IMR-90 (cell line): ENCODE measurements around the gene KDF1. TPM values are rescaled to one million over a fixed set of nuclear protein-coding genes. Genes with fewer than 3 reads are reported as not detected.

Experiments
- ATAC-seq: fragments of 200-7000 bp; cut with Tn5 transposase; 2 replicates; pipeline ENCODE4 v1.9.1; 2020; ENCODE audit warnings: low read depth, mild to moderate bottlenecking, moderate library complexity
- BruUV-seq: library from RNA; stranded (reverse); fragments of 400-500 nt; replicated peaks from 2 replicates; lab custom pipeline; 2021; lab: Mats Ljungman, UMichigan
- CTCF ChIA-PET: fragments of 300-600 bp; formaldehyde crosslinking; extraction: SDS; loops from one replicate; lab custom pipeline; 2021; ENCODE audit warnings: antibody characterized with exemption; lab: Yijun Ruan, JAX
- POLR2A ChIA-PET: fragments of 300-600 bp; sonication (Branson Sonifier 250); formaldehyde crosslinking; loops from one replicate; lab custom pipeline; 2022; ENCODE audit warnings: antibody characterized with exemption; ENCODE audit not compliant: unreplicated experiment; lab: Charles Lee
- DNase-seq: peaks from one replicate; pipeline ENCODE4 v3.0.0; 2013
- H2AFZ ChIP-seq: replicated peaks from 2 replicates; pipeline ENCODE3; 2013; ENCODE audit warnings: low read length, mild to moderate bottlenecking; ENCODE audit not compliant: poor library complexity
- H2AK5ac ChIP-seq: 2 replicates; pipeline ENCODE4 v1.6.1; 2013; ENCODE audit warnings: low read depth, low read length, inconsistent platforms
- H2AK9ac ChIP-seq: replicated peaks from 2 replicates; pipeline ENCODE3; 2013; ENCODE audit warnings: mild to moderate bottlenecking, low read depth, low read length, moderate library complexity; ENCODE audit not compliant: poor library complexity
- H2BK120ac ChIP-seq: 2 replicates; pipeline ENCODE4 v1.6.1; 2013; ENCODE audit warnings: low read depth, low read length, inconsistent platforms
- H2BK15ac ChIP-seq: 3 replicates; pipeline ENCODE4 v1.6.1; 2013; ENCODE audit warnings: low read depth, low read length, inconsistent platforms
- H2BK20ac ChIP-seq: 2 replicates; pipeline ENCODE4 v1.6.1; 2013; ENCODE audit warnings: low read depth, mild to moderate bottlenecking, inconsistent platforms, low read length, moderate library complexity
- H2BK5ac ChIP-seq: 2 replicates; pipeline ENCODE4 v1.6.1; 2013; ENCODE audit warnings: mild to moderate bottlenecking, low read depth, low read length, inconsistent platforms; ENCODE audit not compliant: poor library complexity, severe bottlenecking
- H3K14ac ChIP-seq: replicated peaks from 2 replicates; pipeline ENCODE4 v1.6.1; 2013; ENCODE audit warnings: low read depth, low read length, inconsistent platforms
- H3K18ac ChIP-seq: 2 replicates; pipeline ENCODE4 v1.6.1; 2013; ENCODE audit warnings: low read depth, low read length, control low read depth
- H3K23ac ChIP-seq: 2 replicates; pipeline ENCODE4 v1.6.1; 2013; ENCODE audit warnings: low read depth, low read length, inconsistent platforms
- H3K27ac ChIP-seq: 2 replicates; pipeline ENCODE4 v1.5.1; 2013; ENCODE audit warnings: mild to moderate bottlenecking, control low read depth, low read length; ENCODE audit not compliant: insufficient read depth
- H3K27me3 ChIP-seq: 2 replicates; pipeline ENCODE4 v1.6.1; 2013; ENCODE audit warnings: low read length; ENCODE audit not compliant: control insufficient read depth, insufficient read depth
- H3K36me3 ChIP-seq: 2 replicates; pipeline ENCODE4 v1.6.1; 2013; ENCODE audit warnings: low read length, mixed read lengths; ENCODE audit not compliant: control insufficient read depth, insufficient read depth
- H3K4ac ChIP-seq: 2 replicates; pipeline ENCODE4 v1.6.1; 2013; ENCODE audit warnings: low read depth, low read length, inconsistent platforms
- H3K4me1 ChIP-seq: 2 replicates; pipeline ENCODE4 v1.6.1; 2013; ENCODE audit warnings: low read length, mixed read lengths; ENCODE audit not compliant: control insufficient read depth, insufficient read depth
- H3K4me2 ChIP-seq: 2 replicates; pipeline ENCODE4 v1.6.1; 2013; ENCODE audit warnings: low read depth, mild to moderate bottlenecking, control low read depth, low read length, moderate library complexity
- H3K4me3 ChIP-seq: 2 replicates; pipeline ENCODE4 v1.5.1; 2013; ENCODE audit warnings: low read depth, mild to moderate bottlenecking, control low read depth, low read length, moderate library complexity; ENCODE audit not compliant: insufficient read depth
- H3K56ac ChIP-seq: 2 replicates; pipeline ENCODE4 v1.6.1; 2013; ENCODE audit warnings: low read length, inconsistent platforms; ENCODE audit not compliant: insufficient read depth; ENCODE audit errors: extremely low read depth
- H3K79me1 ChIP-seq, 2 experiments: 2 replicates each; pipeline ENCODE4 v1.6.1; 2013; ENCODE audit warnings: low read length in 2 of 2, inconsistent platforms in 1 of 2, low read depth in 1 of 2
- H3K9ac ChIP-seq: 2 replicates; pipeline ENCODE4 v1.6.1; 2013; ENCODE audit warnings: low read depth, low read length, control low read depth
- H3K9me1 ChIP-seq: 2 replicates; pipeline ENCODE4 v1.6.1; 2013; ENCODE audit warnings: low read length, inconsistent platforms; ENCODE audit not compliant: insufficient read depth
- H3K9me3 ChIP-seq: 2 replicates; pipeline ENCODE4 v1.6.1; 2013; ENCODE audit warnings: low read length; ENCODE audit not compliant: control insufficient read depth, insufficient read depth
- H4K20me1 ChIP-seq: 2 replicates; pipeline ENCODE4 v1.6.1; 2013; ENCODE audit warnings: low read length, inconsistent platforms; ENCODE audit not compliant: insufficient read depth
- H4K5ac ChIP-seq: 2 replicates; pipeline ENCODE4 v1.6.1; 2013; ENCODE audit warnings: mild to moderate bottlenecking, low read depth, low read length, control low read depth
- H4K8ac ChIP-seq, 2 experiments: 2 replicates each; pipeline ENCODE4 v1.6.1; 2013; ENCODE audit warnings: low read depth in 2 of 2, low read length in 2 of 2, control low read depth in 1 of 2, inconsistent platforms in 1 of 2
- H4K91ac ChIP-seq: 2 replicates; pipeline ENCODE4 v1.6.1; 2013; ENCODE audit warnings: low read depth, low read length, inconsistent platforms; ENCODE audit not compliant: insufficient read depth
- BHLHE40 ChIP-seq: fragments of 150-350 bp; IDR thresholded peaks from 2 replicates; pipeline ENCODE4 v1.6.1; 2016; ENCODE audit warnings: mild to moderate bottlenecking, low read depth, low read length
- CEBPB ChIP-seq: IDR thresholded peaks from 2 replicates; pipeline ENCODE4 v1.6.1; 2012; ENCODE audit warnings: low read depth, low read length, improper control_type of control experiment
- CHD1 ChIP-seq: IDR thresholded peaks from 2 replicates; pipeline ENCODE4 v1.6.1; 2012; ENCODE audit warnings: low read depth, low read length, improper control_type of control experiment
- CTCF ChIP-seq: conservative IDR thresholded peaks from 2 replicates; pipeline ENCODE4 v1.5.1; 2012; ENCODE audit warnings: mild to moderate bottlenecking, low read depth, low read length, improper control_type of control experiment
- ELK1 ChIP-seq: fragments of 150-350 bp; IDR thresholded peaks from 2 replicates; pipeline ENCODE4 v1.6.1; 2016; ENCODE audit warnings: low read depth, mild to moderate bottlenecking, low read length, moderate library complexity, borderline replicate concordance
- FOS ChIP-seq: fragments of 150-350 bp; IDR thresholded peaks from 2 replicates; pipeline ENCODE4 v1.6.1; 2016; ENCODE audit warnings: low read depth, low read length
- MAZ ChIP-seq: IDR thresholded peaks from 2 replicates; pipeline ENCODE4 v1.6.1; 2012; ENCODE audit warnings: low read depth, mild to moderate bottlenecking, low read length, improper control_type of control experiment, moderate library complexity, borderline replicate concordance
- NFE2L2 ChIP-seq: fragments of 150-350 bp; IDR thresholded peaks from 2 replicates; pipeline ENCODE4 v1.6.1; 2016; ENCODE audit warnings: low read depth, mild to moderate bottlenecking, low read length
- RAD21 ChIP-seq: IDR thresholded peaks from 2 replicates; pipeline ENCODE4 v1.6.1; 2012; ENCODE audit warnings: low read length, improper control_type of control experiment
- RCOR1 ChIP-seq: IDR thresholded peaks from 2 replicates; pipeline ENCODE4 v1.6.1; 2012; ENCODE audit warnings: mild to moderate bottlenecking, low read length, improper control_type of control experiment; ENCODE audit not compliant: insufficient replicate concordance
- RFX5 ChIP-seq: IDR thresholded peaks from 2 replicates; pipeline ENCODE4 v1.8.0; 2012; ENCODE audit warnings: low read depth, mild to moderate bottlenecking, low read length, moderate library complexity
- SMC3 ChIP-seq: fragments of 150-350 bp; IDR thresholded peaks from 2 replicates; pipeline ENCODE4 v1.6.1; 2016; ENCODE audit warnings: low read depth, mild to moderate bottlenecking, antibody characterized with exemption, low read length, moderate library complexity
- WGBS, 2 experiments: methylation state at CpG; one replicate each; pipeline versions ENCODE4 v1.1.5 to v1.1.7; 2013; ENCODE audit warnings: missing lambda C conversion rate in 2 of 2; ENCODE audit not compliant: insufficient read length in 1 of 2; ENCODE audit errors: extremely low coverage in 2 of 2; 5-methylcytosine and 5-hydroxymethylcytosine counted together
- dilution Hi-C: fragments of 300-500 bp; cut with HindIII; formaldehyde crosslinking; loops from one replicate; pipeline ENCODE4 v1.14.3; 2018; ENCODE audit warnings: low sequenced_read_pairs; ENCODE audit not compliant: unreplicated experiment
- in situ Hi-C: fragments of 300-500 bp; cut with MboI; formaldehyde crosslinking; loops from 3 replicates; pipeline ENCODE4 v1.14.3; 2019; ENCODE audit warnings: low sequenced_read_pairs, inconsistent platforms, mixed read lengths
- intact Hi-C: fragments of 100-400 bp; cut with micrococcal nuclease; formaldehyde crosslinking; loops from 2 replicates; pipeline ENCODE4 v1.10.0; 2022
- polyA plus RNA-seq, 3 experiments: library from polyadenylated mRNA; depleted of rRNA; stranded (reverse); fragments of >200 nt; gene quantifications; 2 replicates each; pipeline ENCODE4 v1.2.3, GENCODE V29; 2012; ENCODE audit warnings: low replicate concordance in 1 of 3
- total RNA-seq: library from RNA; depleted of rRNA; stranded (reverse); fragments of >200 nt; gene quantifications from 2 replicates; pipeline ENCODE4 v1.2.3, GENCODE V29; 2012

KDF1 gene
- total and polyA plus RNA-seq, 2 of the 4 experiments (the other 2 are of a cell fraction), result not detected

- no CpG with 5 or more reads among the region's 9 CpGs for WGBS, 2 experiments
- no peaks in the 10 kb centered on the region for H3K27me3 ChIP-seq
- peak overlapping the region; percentile 99 for H3K14ac ChIP-seq
- peak overlapping the region; percentile 92 for H3K23ac ChIP-seq
- peaks cover 17% of the 10 kb centered on the region for H3K36me3 ChIP-seq
- peaks cover 21 to 85% of the 10 kb centered on the region in 2 experiments; a peak in 3 of 4 replicates for H3K79me1 ChIP-seq
- no peaks in the 10 kb centered on the region for H3K9me3 ChIP-seq
- in situ Hi-C loops (no loop called here), intact Hi-C loops (no loop called here), dilution Hi-C loops (no loop called here)
- H4K20me1 ChIP-seq, result peaks cover 24% of the 10 kb centered on the region
- peak overlapping the region; percentile 96; the same call in 2 of the 3 replicates for H2BK15ac ChIP-seq
- H3K4me1 ChIP-seq, result peaks cover 55% of the 10 kb centered on the region
- peak overlapping the region; percentile 95 for H2BK20ac ChIP-seq
- CTCF ChIA-PET, result interaction anchor here (0.6 to 1.4 kb wide), 2 partner anchors 33 to 46 kb away, joined by 3 read pairs; no protein-coding TSS in a partner anchor
- peak overlapping the region; percentile 91 for H2BK5ac ChIP-seq
- H2AK9ac ChIP-seq, result peak overlapping the region; percentile 99
- no peak overlapping the region for H3K4me3 ChIP-seq
- H4K5ac ChIP-seq, result peak overlapping the region; percentile 77
- TF ChIP-seq CEBPB, result no peak
- no peak for TF ChIP-seq MAZ
- no peak for TF ChIP-seq FOS
- no peak for TF ChIP-seq CHD1
- no peak for TF ChIP-seq NFE2L2
- no peak for TF ChIP-seq RCOR1
- no peak for TF ChIP-seq RAD21
- TF ChIP-seq CTCF, result no peak
- no peak for TF ChIP-seq SMC3
- TF ChIP-seq ELK1, result no peak
- no peak for TF ChIP-seq BHLHE40
- no peak for TF ChIP-seq RFX5
- H3K9me1 ChIP-seq, result peaks cover 33% of the 10 kb centered on the region
- H3K4me2 ChIP-seq, result no peak overlapping the region
- peak overlapping the region; percentile 99 for H4K91ac ChIP-seq
- POLR2A ChIA-PET, result no interaction called here
- H2AFZ ChIP-seq, result no peak overlapping the region
- H2BK120ac ChIP-seq, result peak overlapping the region; percentile 98
- peak overlapping the region; percentile 99 for H3K4ac ChIP-seq
- peak overlapping the region; percentile 83 to 96 for H4K8ac ChIP-seq
- DNase-seq, result no peak
- H3K18ac ChIP-seq, result peak overlapping the region; percentile 70
- H2AK5ac ChIP-seq, result peak overlapping the region; percentile 98
- ATAC-seq, result no peak
- H3K56ac ChIP-seq, result peak overlapping the region; percentile 88
- peak overlapping the region; percentile 51; the same call in 1 of the 2 replicates for H3K9ac ChIP-seq
- BruUV-seq, result TSS peak; percentile 36
- peak overlapping the region; percentile 88 for H3K27ac ChIP-seq
These were observed 40.0 kb upstream of the KDF1 start for GRCh38 chr1:27000090-27000816.
